IPS-18c (cell line): Measurements from ENCODE around the gene HS3ST3A1.

Source experiments
- H3K4me3 ChIP-seq: 2 replicates; pipeline ENCODE4 v1.7.0; 2013; ENCODE audit warnings: low read depth, mild to moderate bottlenecking, low read length, moderate library complexity; ENCODE audit not compliant: insufficient read depth
- H3K9me3 ChIP-seq: one replicate; pipeline ENCODE4 v1.6.1; 2013; ENCODE audit warnings: mild to moderate bottlenecking, low read length, moderate library complexity; ENCODE audit not compliant: control insufficient read depth, insufficient read depth

HS3ST3A1 gene

DNA sequence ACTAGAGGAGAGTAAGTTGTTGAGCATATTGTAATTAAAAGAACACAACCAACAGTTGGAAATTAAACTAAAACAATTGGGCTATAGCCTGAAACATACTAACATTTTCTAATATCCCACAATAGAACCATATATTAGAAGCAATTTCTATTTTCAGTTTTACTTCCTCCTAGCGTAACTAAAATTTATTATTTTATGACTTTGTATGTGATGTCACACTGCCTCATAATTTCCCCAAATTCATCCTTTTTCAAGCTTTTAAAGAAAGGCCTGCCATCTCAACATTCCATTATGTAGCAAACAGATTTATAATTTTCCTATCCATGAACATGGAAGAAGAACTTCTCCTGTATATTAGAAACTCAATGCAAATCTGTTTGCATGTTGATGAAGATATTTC, 110.2 kb downstream of the HS3ST3A1 start:
- H3K9me3 ChIP-seq, result no peaks in the 10 kb centered on the region
- no peak overlapping the region for H3K4me3 ChIP-seq

DNA sequence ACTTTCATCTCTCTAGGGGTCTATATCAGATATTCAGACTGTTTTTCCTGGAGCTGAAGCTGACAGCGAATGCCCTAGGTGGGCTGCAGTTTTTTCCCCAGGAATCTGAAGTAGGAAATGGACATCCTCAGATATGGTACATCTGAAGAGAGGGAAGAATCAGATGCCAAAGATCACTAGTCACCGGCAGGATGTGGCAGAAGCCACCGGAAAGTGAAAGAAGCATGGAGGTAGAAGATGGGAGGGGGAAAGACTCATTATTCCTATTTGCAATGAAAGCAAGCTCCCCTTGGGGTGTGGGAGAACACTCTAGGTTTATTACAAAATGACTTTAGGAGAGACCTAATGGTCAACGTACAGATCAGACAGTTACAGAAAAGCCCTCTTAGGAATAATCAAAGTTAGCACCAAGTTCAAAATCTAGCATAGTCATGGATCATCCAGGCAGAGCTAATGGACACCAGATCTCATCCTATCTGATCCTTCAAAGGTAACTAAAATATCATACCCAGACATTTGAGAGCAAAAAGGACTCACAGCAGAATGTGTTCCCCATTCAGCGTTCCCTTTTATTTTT, 110.7 kb downstream of the HS3ST3A1 start:
- H3K4me3 ChIP-seq, result no peak overlapping the region
- H3K9me3 ChIP-seq, result no peaks in the 10 kb centered on the region

DNA sequence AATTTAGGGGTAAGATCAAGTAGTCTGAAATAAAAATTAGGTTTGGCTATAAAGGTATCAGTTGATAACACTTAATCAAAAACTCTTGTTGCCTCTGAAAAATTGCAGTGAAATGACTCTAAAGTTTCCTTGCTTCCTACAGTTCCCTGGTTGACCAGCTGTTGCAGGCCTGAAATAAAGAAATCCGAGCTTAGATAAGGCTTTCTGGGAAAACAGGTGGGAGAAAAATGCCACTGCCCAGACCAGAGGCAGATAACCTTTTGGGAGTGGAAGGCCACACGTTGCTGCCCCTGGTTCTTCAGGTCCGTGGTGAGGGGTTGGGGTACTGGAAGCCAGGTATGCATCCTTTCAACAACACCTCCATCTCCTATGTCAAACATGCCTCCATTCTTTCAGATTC, 111.3 kb downstream of the HS3ST3A1 start:
- Histone ChIP-seq H3K4me3 (no peak overlapping the region), H3K9me3 (no peaks in the 10 kb centered on the region)

DNA sequence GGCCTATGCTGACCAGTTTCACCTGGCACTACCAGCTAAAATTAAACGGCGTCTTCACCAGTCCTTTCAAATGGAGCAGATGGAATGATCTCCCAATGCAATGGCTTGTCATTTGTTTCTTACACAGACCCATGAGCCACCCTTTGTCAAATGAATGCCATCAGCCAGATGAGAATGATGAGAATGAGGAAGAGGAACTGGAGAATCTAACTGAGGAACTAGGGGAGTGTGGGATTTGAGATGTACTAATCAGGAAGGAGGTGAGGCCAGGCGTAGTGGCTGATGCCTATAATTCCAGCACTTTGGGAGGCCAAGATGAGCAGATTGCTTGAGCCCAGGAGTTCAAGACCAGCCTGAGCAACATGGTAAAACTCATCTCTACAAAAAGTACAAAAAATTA, 116.4 kb downstream of the HS3ST3A1 start:
- Histone ChIP-seq H3K4me3 (no peak overlapping the region), H3K9me3 (peaks cover 6% of the 10 kb centered on the region)

DNA sequence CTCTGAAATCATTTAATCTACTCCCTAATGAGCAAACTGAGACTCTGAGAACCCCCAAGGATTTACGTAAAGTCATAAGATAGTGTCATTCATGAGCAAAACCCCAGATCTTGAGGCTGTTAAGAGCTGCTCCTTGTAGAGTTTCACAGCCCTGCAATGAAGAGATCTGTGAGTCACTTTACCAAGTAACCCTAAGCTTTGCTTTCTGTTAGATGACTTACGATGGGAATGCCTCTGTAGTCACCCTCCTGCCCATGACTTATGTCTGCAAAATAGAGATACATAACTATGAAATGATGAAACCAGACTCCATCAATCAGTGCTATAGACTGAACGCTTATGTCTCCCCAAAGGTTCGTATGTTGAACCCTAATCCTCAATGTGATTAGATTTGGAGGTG, 117.7 kb downstream of the HS3ST3A1 start:
- H3K4me3 ChIP-seq, result no peak overlapping the region
- H3K9me3 ChIP-seq, result peaks cover 11% of the 10 kb centered on the region

DNA sequence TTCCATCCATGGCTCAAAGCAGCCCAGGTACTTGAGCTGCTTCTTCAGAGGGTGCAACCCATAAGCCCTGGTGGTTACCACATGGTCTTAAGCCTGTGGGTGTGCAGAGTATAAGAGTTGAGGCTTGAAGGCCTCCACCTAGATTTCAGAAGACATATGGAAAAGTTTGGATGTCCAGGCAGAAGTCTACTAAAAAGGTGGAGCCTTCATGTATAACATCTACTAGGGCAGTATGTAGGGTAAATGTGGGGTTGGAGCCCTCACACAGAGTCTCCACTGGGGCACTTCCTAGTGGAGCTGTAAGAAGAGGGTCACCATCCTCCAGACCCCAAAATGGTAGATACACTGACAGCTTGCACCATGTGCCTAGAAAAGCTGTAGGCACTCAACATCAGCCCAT, 120.9 kb downstream of the HS3ST3A1 start:
- Histone ChIP-seq H3K4me3 (no peak overlapping the region), H3K9me3 (peaks cover 11% of the 10 kb centered on the region)

DNA sequence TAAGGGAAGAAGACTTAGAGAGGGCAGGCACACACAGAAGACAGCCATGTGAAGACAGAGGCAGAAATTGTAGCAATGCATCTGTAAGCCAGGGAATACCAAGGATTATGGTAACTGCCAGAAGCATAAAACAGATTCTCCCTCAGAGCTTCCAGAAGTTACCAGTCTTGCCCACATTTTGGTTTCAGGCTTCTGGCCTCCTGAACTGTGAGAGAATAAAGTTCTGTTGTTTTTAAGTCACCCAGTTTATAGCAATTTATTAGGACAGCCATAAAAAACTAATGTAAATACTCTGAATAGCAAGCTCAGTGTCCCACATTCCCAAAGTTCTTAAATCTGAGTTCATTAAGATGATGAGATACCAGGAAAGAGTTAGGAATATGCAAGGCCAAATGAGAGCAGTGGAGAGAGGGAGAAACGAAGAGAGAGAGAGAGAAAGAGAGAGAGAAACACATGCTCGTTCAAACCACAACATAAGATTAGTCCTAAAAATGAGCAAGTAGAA, 123.4 kb downstream of the HS3ST3A1 start:
- H3K9me3 ChIP-seq, result peaks cover 13% of the 10 kb centered on the region
- no peak overlapping the region for H3K4me3 ChIP-seq

DNA sequence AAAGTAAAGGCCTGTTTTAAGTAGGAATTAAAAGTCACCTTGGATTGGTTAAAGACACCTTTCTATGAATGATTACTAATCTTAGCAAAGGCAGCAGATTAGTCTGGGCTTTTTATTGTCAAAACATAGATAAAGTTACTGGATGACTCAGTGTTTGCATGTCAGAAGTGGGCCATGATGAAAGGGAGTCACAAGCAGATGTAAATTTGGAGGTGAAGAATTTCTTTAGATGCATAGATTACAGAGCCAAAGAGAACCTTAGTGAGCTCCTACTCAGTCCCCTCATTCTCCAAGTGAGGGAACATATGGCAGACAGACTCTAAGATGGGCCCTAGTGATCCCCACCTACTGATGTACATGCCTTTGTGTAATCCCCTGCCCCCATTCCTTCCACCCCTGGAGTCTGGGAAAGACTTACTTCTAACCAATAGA, 124.5 kb downstream of the HS3ST3A1 start:
- Histone ChIP-seq H3K9me3 (peaks cover 13% of the 10 kb centered on the region), H3K4me3 (no peak overlapping the region)

DNA sequence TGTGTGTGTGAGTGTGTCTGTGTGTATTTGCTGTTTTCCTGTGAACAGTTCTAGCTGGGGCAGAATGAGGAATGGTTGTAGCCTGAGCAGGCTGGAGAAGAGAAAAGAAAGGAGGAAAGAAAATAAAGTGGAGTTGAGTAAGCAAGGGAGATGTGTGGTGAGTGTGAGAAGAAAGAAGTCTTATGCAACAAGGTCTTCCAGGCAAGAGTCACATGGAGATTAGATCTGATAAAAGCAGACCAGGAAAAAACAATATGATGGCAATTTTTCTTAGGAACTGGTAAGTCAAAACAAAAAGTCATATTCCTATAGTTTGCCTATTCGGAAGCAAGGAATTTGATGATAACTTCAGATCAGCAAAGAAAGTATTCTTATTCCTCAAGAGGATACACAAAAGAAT, 125.0 kb downstream of the HS3ST3A1 start:
- Histone ChIP-seq H3K9me3 (peaks cover 12% of the 10 kb centered on the region), H3K4me3 (no peak overlapping the region)

DNA sequence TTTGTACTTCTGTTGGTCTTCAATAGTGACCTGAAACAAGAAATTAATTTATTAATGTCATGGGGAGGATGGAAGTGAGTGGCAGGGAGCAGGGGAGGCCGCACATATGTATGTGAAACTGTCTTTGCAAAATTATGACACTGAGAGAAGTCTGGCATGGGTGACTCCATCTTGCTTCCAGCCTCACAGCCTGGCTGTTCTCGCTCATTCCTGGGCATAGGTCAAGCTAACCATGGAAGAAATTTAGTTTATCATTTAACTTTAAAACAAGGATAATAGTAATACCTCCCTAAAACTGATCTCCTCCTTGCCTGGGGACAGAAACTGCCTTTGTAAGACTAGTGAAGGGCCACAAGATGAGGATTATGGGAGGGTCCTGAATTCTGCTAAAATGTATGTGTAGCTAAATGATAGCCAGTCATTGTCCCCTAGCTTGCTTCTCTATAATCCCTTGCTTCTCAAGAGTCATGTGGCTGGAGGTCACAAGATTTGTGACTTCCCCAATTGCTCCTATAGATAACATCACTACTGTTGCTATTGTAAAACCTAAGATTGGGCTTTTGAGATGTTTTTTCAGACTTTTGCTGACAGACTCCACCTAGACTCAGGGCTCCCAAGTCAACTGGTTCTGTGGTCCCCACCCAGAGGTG, 126.0 kb downstream of the HS3ST3A1 start:
- Histone ChIP-seq H3K9me3 (peaks cover 7% of the 10 kb centered on the region), H3K4me3 (no peak overlapping the region)

DNA sequence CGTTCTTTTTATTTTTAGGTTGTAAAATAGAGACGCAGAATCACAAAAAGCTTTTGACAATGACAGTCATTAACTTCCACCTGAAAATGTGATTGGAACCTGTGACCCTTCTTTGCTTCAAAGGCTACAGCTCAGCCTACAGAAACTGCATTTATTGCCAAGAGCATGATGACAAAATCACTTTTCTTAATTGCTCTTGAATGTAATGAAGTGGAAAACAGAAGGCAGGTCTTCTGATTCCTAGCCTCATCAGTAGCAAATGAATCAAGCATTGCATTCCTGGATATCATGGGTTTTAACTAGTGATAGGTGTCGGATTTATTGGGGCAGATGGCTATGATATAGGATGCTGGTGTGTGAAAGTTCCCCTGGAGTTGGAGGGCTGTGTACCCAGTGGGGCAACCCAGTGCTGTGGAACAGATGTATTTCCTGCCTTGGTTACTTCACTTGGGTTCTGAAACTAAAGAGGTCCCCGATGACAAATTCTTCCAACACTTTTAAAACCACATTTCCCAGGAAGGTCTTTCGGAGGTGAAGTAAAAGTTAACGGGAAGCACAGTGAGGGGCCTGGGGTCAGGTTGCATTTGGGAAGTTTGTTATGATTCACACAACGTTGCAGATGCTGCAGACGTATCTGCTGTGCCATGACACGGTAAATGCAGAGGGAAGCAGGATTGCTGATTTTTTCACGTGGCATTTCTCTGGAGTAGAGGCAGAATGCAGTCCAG, 127.5 kb downstream of the HS3ST3A1 start:
- Histone ChIP-seq H3K4me3 (no peak overlapping the region), H3K9me3 (peaks cover 2% of the 10 kb centered on the region)

DNA sequence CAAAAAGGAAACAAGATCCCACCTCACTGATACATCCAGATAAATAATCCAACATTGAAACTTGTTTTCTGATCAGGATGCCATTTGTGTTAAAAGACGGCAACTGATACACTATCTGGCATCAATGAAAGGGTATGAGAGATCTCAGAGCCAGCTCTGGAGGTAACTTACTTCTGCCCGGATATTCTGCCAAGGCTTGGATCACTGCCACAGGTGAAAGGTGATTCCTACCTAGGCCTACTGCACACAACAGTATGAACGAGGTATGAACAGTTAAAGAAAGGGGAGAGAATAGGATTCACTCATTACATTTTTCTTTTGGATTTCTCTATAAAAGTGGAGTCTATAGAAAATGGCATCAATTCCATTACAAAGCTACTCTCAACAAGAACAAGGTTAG, 136.1 kb downstream of the HS3ST3A1 start:
- Histone ChIP-seq H3K4me3 (no peak overlapping the region), H3K9me3 (peaks cover 2% of the 10 kb centered on the region)

DNA sequence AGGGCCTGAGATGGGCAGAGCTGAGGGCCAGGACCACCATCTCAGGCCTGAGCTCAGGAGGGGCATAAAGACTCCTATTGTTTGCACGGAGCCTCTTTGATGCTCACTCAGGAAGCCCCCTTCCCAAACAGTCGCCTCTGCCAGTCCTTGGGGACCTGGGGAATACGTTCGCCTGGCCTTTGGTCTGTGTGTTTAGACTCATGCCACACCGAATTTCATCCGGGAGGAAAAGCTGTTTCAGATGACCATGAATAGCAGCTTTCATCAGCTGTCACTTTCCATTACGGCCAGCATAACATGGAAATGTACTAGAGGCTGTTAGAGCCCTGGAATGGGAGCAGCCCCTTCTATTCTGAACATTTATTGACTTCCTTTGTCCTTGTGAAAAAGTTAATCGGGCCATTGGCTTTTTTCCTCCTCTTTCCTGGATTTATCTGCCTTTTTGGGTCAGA, 139.0 kb downstream of the HS3ST3A1 start:
- Histone ChIP-seq H3K4me3 (no peak overlapping the region), H3K9me3 (peaks cover 2% of the 10 kb centered on the region)

DNA sequence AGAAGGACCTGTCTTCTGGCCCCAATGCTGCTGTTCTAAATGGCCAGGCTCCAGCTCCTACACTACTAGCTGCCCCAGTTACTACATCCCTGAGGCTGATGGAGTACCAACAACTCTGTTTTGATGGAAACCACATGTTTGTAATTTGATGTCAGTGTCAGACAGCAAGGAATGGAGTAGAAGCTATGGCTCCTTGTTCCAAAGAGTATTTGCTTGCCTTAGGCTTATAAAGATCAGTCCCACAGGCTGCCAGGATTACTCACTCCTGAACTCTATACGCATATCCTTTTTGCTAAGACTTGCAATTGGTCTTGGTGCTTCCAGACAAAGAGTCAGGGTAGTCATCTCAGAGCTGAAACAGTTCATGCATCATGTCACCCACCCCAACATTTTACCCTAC, 139.6 kb downstream of the HS3ST3A1 start:
- Histone ChIP-seq H3K9me3 (peaks cover 2% of the 10 kb centered on the region), H3K4me3 (no peak overlapping the region)

DNA sequence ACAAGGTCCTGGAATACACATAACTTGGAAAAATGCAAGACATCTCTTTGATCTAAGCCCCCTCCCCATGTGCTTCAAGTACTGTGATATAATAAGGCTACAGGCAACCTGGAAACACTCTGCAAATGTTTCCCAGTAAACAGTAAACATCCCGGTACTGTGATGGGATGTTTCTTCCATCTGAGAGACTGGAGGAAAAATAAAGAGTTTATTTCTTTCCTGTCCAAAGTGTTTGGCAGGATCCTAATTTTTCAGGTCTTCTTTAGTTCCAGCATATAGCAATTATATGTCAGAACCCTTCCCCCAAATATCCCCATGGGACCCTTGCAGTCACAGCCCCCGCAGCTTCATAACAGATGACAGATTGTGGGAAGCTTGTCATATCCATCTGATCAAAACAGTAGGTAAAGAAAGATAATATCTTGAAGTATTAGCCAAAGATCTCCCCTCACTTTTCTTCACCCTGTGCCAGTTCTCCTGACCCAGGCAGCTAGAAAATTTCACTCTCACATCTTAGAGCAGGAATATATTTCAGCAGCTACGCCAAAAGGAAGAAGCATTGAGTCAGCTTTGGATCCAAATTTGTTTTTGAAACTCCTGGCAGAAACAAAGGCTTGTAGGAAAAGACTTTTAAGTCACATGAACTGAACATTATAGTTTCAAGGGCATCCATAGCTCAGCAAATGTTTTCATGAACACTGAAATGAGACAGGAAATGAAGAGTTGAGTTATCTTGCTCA, 141.3 kb downstream of the HS3ST3A1 start:
- Histone ChIP-seq H3K4me3 (no peak overlapping the region), H3K9me3 (peaks cover 2% of the 10 kb centered on the region)

DNA sequence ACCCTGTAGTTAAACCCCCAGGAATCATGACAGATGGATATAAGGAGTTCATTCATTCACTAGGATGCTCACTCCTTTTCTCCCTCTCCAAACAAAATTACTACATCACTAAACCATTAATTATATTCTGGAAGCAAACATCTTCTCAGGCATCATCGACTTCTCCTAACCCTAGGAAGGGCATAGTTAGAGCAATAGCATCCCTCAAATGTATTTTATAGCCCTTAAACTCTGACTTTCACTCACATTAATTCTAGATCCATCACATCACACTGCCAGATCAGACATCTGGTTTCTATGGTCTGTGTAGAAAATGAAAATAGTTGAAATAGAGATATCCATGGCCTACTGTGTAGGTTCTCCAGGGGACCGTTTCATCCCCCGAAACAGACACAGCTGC, 143.9 kb downstream of the HS3ST3A1 start:
- Histone ChIP-seq H3K4me3 (no peak overlapping the region), H3K9me3 (no peaks in the 10 kb centered on the region)
